Small intestine (tissue), 7 donors: ENCODE results near the gene CABLES2. TPM values are rescaled to one million over a fixed set of nuclear protein-coding genes. Genes with fewer than 3 reads are reported as not detected.
"Not testable (repeated sequence)": the region's sequence is repeated elsewhere in the genome, so short reads cannot be mapped to it uniquely, and the experiment has no call there.

Experiments used
- DNase-seq, 2 donors: peaks; one replicate each; pipeline versions ENCODE4 v3.0.0 to v3.0.0-alpha.2; 2013
- FAIRE-seq: peaks from 2 replicates; lab custom pipeline; 2012; peaks lifted over from hg19 to GRCh38; lab: Jason Lieb, UNC
- H3K27ac ChIP-seq, 3 donors: one replicate each; pipeline ENCODE4 v1.5.1; 2013; ENCODE audit warnings: low read length in 2 of 3, mild to moderate bottlenecking in 2 of 3, control low read depth in 1 of 3, inconsistent platforms in 1 of 3, low read depth in 1 of 3, moderate library complexity in 1 of 3
- H3K27me3 ChIP-seq, 3 donors: one replicate each; pipeline ENCODE4 v1.6.1; 2013; ENCODE audit warnings: low read length in 3 of 3, inconsistent platforms in 1 of 3; ENCODE audit not compliant: control insufficient read depth in 3 of 3, insufficient read depth in 3 of 3
- H3K36me3 ChIP-seq, 3 donors: one replicate each; pipeline ENCODE4 v1.6.1; 2013; ENCODE audit warnings: low read length in 3 of 3, inconsistent platforms in 1 of 3, low read depth in 1 of 3, mild to moderate bottlenecking in 1 of 3, moderate library complexity in 1 of 3; ENCODE audit not compliant: control insufficient read depth in 3 of 3, insufficient read depth in 2 of 3
- H3K4me1 ChIP-seq, 3 donors: one replicate each; pipeline ENCODE4 v1.6.1; 2013; ENCODE audit warnings: low read length in 2 of 3, inconsistent platforms in 1 of 3, low read depth in 1 of 3, mild to moderate bottlenecking in 1 of 3, moderate library complexity in 1 of 3; ENCODE audit not compliant: control insufficient read depth in 3 of 3, insufficient read depth in 2 of 3
- H3K4me3 ChIP-seq, 3 donors: one replicate each; pipeline ENCODE4 v1.5.1; 2013; ENCODE audit warnings: low read length in 3 of 3, control low read depth in 1 of 3, inconsistent platforms in 1 of 3, low read depth in 1 of 3, mild to moderate bottlenecking in 1 of 3, moderate library complexity in 1 of 3
- H3K9me3 ChIP-seq, 2 donors: one replicate each; pipeline ENCODE4 v1.6.1; 2013; ENCODE audit warnings: low read depth in 1 of 2, low read length in 1 of 2; ENCODE audit not compliant: control insufficient read depth in 2 of 2, insufficient read depth in 1 of 2
- WGBS, 3 donors: extraction: QIAGEN DNeasy Blood & Tissue Kit; methylation state at CpG; one replicate each; pipeline ENCODE4 v1.1.7; 2013; 5-methylcytosine and 5-hydroxymethylcytosine counted together
- polyA plus RNA-seq, 4 donors: library from polyadenylated mRNA; stranded (reverse) in 3 of 4; unstranded in 1 of 4; fragments of 200-250 nt in 3 of 4; fragments of 120-200 nt in 1 of 4; gene quantifications; one replicate each; pipeline versions ENCODE4 v1.2.1 to v1.2.3, GENCODE V29; 2013
- donor health status: healthy with polysubstance abuse.
- donor health status: control.
- donor health status: control.
- donor health status: Bipolar disorder and iron deficiency.
- donor health status: healthy.

CABLES2 gene
- polyA plus RNA-seq, 4 donors = 1.3 to 7.9 (median 3.5) TPM

DNA sequence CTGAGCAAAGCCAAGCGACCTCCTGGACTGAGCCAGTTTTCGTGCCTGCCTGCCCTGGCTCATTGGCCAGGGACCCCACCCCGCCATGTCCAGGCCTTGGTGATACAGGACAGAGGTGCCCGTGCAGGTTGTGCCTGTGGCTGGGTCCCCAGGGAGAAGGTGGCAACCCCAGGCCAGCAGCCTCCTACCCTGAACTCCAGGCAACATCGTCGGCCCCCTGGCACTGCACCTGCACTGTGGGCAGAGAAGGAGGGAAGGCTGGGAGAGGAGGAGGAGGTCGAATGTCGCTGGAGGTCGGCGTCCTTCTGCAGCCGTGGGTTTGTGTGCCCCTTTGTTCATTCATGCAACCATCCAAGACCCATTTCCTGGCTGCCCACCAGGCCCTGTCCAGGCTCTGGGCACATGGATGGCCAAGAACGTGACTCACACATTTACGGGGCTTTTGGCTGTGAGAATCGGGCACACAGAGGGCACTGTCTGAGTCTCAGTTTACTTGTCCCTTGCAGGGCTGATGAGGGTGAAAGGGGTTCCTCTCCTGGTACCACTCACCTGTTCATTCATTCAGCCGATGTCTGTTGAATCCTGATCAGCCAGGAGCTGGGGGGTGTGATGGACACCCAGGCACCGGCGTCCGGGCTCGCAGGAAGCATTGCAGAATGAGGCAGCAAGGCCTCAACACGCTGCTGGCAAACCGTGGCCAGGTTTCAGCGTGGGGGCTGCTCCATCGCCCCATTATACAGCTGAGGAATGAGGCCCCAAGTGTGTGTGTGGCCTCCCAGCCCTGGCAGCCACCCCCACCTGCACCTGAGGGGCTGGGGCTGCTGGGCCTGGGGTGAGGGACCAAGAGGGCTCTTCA is 22.6 kb upstream of the CABLES2 start:
- Histone ChIP-seq H3K4me1 (peaks cover 0 to 78% (median 3%) of the 10 kb centered on the region in 3 donors), H3K27ac (peak overlapping the region in 1 of 3 donors; percentile 86), H3K9me3 (no peaks in the 10 kb centered on the region), H3K36me3 (peaks cover 0 to 9% (median 0%) of the 10 kb centered on the region in 3 donors), H3K27me3 (no peaks in the 10 kb centered on the region), H3K4me3 (no peak overlapping the region)
- FAIRE-seq (no peak), DNase-seq (no peak)
- WGBS, 3 donors = 19 to 62% (median 40%) methylated on average over 23 of the region's 23 CpGs

GRCh38 chr20:62428396-62429295 is 21.6 kb upstream of the CABLES2 start:
- FAIRE-seq (no peak), DNase-seq (peak in 1 of 2 donors; percentile 56)
- H3K9me3 ChIP-seq = no peaks in the 10 kb centered on the region
- peaks cover 0 to 88% (median 3%) of the 10 kb centered on the region in 3 donors for H3K4me1 ChIP-seq
- WGBS, 3 donors = 28 to 42% (median 37%) methylated on average over 31 of the region's 31 CpGs
- H3K36me3 ChIP-seq = peaks cover 0 to 12% (median 0%) of the 10 kb centered on the region in 3 donors
- peak overlapping the region in 2 of 3 donors; percentile 78 to 87 for H3K27ac ChIP-seq
- no peaks in the 10 kb centered on the region for H3K27me3 ChIP-seq
- H3K4me3 ChIP-seq = no peak overlapping the region

- Histone ChIP-seq H3K36me3 (peaks cover 0 to 19% (median 0%) of the 10 kb centered on the region in 3 donors), H3K27ac (peak overlapping the region in 2 of 3 donors; percentile 78 to 87), H3K4me3 (no peak overlapping the region), H3K4me1 (peaks cover 0 to 88% (median 3%) of the 10 kb centered on the region in 3 donors), H3K27me3 (no peaks in the 10 kb centered on the region), H3K9me3 (no peaks in the 10 kb centered on the region)
- DNase-seq (peak; percentile 44 to 59), FAIRE-seq (no peak)
- 35 to 59% (median 41%) methylated on average over 7 to 10 of the region's 10 CpGs for WGBS, 3 donors
Observed at GRCh38 chr20:62428002-62428372, 20.9 kb upstream of the CABLES2 start.

GRCh38 chr20:62427172-62428001 is 20.3 kb upstream of the CABLES2 start, which contains the start of gene RBBP8NL:
Gene RBBP8NL, minus strand, starts transcription at chr20:62427539. Its CDS starts 7,892 bp downstream, at chr20:62419647.
- 17 to 56% (median 33%) methylated on average over 28 of the region's 28 CpGs for WGBS, 3 donors
- H3K9me3 ChIP-seq = no peaks in the 10 kb centered on the region
- FAIRE-seq = no peak

GRCh38 chr20:62426699-62427131 is 19.6 kb upstream of the CABLES2 start:
- no peaks in the 10 kb centered on the region for H3K27me3 ChIP-seq
- 8 to 51% (median 31%) methylated on average over 18 to 22 of the region's 22 CpGs for WGBS, 3 donors
- H3K9me3 ChIP-seq = no peaks in the 10 kb centered on the region
- H3K4me1 ChIP-seq = peaks cover 0 to 80% (median 3%) of the 10 kb centered on the region in 3 donors
- H3K4me3 ChIP-seq = peak overlapping the region in 1 of 3 donors; percentile 31
- FAIRE-seq = no peak
- peak overlapping the region in 1 of 3 donors; percentile 87 for H3K27ac ChIP-seq
- H3K36me3 ChIP-seq = peaks cover 0 to 26% (median 0%) of the 10 kb centered on the region in 3 donors
- DNase-seq = peak; percentile 23 to 74

More at GRCh38 chr20:62427172-62428001, 20.3 kb upstream of the CABLES2 start, which contains the start of gene RBBP8NL:
- peak within 1 kb of the TSS in 2 of 3 donors; percentile 78 to 87 for H3K27ac ChIP-seq
- peak within 1 kb of the TSS in 1 of 3 donors; percentile 31 for H3K4me3 ChIP-seq
- peaks cover 0 to 22% (median 0%) of the 10 kb centered on the region in 3 donors for H3K36me3 ChIP-seq
- H3K27me3 ChIP-seq = no peaks in the 10 kb centered on the region
- peaks cover 0 to 87% (median 3%) of the 10 kb centered on the region in 3 donors for H3K4me1 ChIP-seq
- DNase-seq = peak; percentile 90 to 94

GRCh38 chr20:62426059-62426348 is 18.9 kb upstream of the CABLES2 start:
- Histone ChIP-seq H3K36me3 (peaks cover 0 to 30% (median 0%) of the 10 kb centered on the region in 3 donors), H3K4me1 (peaks cover 0 to 75% (median 3%) of the 10 kb centered on the region in 3 donors)
- H3K4me3 ChIP-seq, FAIRE-seq, DNase-seq, H3K27me3 ChIP-seq, H3K9me3 ChIP-seq, H3K27ac ChIP-seq: not testable (repeated sequence)
- 97 to 99% (median 98%) methylated on average over 4 of the region's 4 CpGs for WGBS, 3 donors

DNA sequence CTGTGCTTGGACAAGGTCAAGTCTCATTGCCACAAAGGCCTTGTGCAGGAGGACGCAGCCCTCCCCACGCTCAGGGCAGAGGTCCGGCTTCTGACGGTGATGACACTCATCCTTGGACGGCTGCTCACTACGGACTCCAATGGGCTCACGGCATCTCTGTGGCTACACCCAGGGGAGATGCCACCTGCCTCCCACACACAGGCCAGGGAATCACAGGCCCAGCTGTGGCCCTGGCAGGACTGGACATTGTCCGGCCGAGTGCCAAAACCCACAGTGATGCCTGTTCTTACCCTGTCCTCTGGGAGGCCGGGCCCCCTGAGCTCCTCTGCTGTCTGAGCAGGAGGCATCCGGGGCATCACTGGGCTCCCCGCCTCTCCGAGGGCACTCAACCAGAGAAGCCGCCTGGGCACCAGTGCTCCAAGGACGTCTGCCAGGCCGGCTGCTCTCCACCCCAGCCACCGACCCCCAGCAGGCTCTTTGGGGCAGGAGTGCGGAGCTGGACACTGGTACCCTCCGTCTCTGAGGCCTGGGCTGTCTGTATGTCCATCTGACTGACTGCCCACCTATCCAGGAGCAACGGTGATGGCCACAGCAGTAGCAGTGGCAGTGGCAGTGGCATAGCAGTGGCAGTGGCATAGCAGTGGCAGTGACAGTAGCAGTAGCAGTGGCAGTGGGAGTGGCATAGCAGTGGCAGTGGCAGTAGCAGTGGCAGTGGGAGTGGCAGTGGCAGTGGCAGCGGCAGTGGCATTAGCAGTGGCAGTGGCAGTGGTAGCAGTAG is 18.4 kb upstream of the CABLES2 start:
- H3K4me3 ChIP-seq = no peak overlapping the region
- H3K27ac ChIP-seq = no peak overlapping the region
- H3K27me3 ChIP-seq = no peaks in the 10 kb centered on the region
- H3K4me1 ChIP-seq = peaks cover 0 to 72% (median 2%) of the 10 kb centered on the region in 3 donors
- H3K9me3 ChIP-seq = no peaks in the 10 kb centered on the region
- no peak for FAIRE-seq
- DNase-seq = no peak
- 86 to 88% (median 87%) methylated on average over 19 to 21 of the region's 21 CpGs for WGBS, 3 donors
- H3K36me3 ChIP-seq = peaks cover 0 to 33% (median 0%) of the 10 kb centered on the region in 3 donors
